Mucosa of descending colon (tissue), 3 donors: ENCODE data around the gene VN1R2. TPM values are rescaled to one million over a fixed set of nuclear protein-coding genes. Genes with fewer than 3 reads are reported as not detected.
"Not testable (repeated sequence)": the region's sequence is repeated elsewhere in the genome, so short reads cannot be mapped to it uniquely, and the experiment has no call there.

Source experiments
- ATAC-seq: fragments of 200-7000 bp; cut with Tn5 transposase; one replicate; pipeline ENCODE4 v1.9.1; 2020; ENCODE audit warnings: mild to moderate bottlenecking, moderate library complexity
- DNase-seq, 3 donors: peaks; one replicate each; pipeline ENCODE4 v3.0.0-alpha.2; 2020
- H3K36me3 ChIP-seq: fragments of 200-600 bp; one replicate; pipeline ENCODE4 v1.8.0; 2021; ENCODE audit warnings: low read depth, mild to moderate bottlenecking
- H3K4me1 ChIP-seq: fragments of 200-600 bp; one replicate; pipeline ENCODE4 v1.8.0; 2021; ENCODE audit warnings: low read depth, mild to moderate bottlenecking
- H3K4me3 ChIP-seq: fragments of 200-600 bp; one replicate; pipeline ENCODE4 v1.8.0; 2021; ENCODE audit warnings: mild to moderate bottlenecking
- H3K9me3 ChIP-seq: fragments of 200-600 bp; one replicate; pipeline ENCODE4 v1.8.0; 2021; ENCODE audit warnings: mild to moderate bottlenecking
- CTCF ChIP-seq: fragments of 200-600 bp; IDR thresholded peaks from one replicate; pipeline ENCODE4 v1.8.0; 2022; ENCODE audit warnings: antibody characterized with exemption, mild to moderate bottlenecking
- intact Hi-C, 2 donors: fragments of 100-400 bp; cut with DNase I in 1 of 2; cut with micrococcal nuclease in 1 of 2; formaldehyde crosslinking; loops; one replicate each; pipeline versions ENCODE4 v1.11.0 to v1.11.1; 2022; cut with DNase I, micrococcal nuclease
- total RNA-seq, 3 donors: library from RNA; stranded (reverse); fragmentation: NEBNext Ultra II Directional in 2 of 3; extraction: Animal tissue kit (Norgen Biotek cat#: 25700) in 2 of 3; gene quantifications; one replicate each; pipeline versions ENCODE4 v1.2.1 to v1.2.4, GENCODE V29; 2021 to 2023
- donor health status: DM: no; HTN: no; CAD: no; lungs with moderate emphysema.
- donor health status: DM: no; HTN: no; CAD: no.
- donor health status: DM: no; HTN: yes; CAD: no.

VN1R2 gene
- total RNA-seq, 3 donors from 2014 or later, result not detected

GRCh38 chr19:53246498-53246897 is 11.6 kb upstream of the VN1R2 start:
- Histone ChIP-seq H3K4me1 (no peaks in the 10 kb centered on the region), H3K4me3 (no peak overlapping the region), H3K36me3 (peaks cover 4% of the 10 kb centered on the region), H3K9me3 (peaks cover 95% of the 10 kb centered on the region)
- DNase-seq, result no peak
- intact Hi-C loops, result no loop called here
- TF ChIP-seq CTCF, result no peak
- ATAC-seq, result no peak

GRCh38 chr19:53254411-53255341 is 3.4 kb upstream of the VN1R2 start, which contains the start of gene ZNF677:
Gene ZNF677 (minus strand): TSS chr19:53254873. CDS start chr19:53251550, 3,323 bp downstream.
- intact Hi-C loops, result no loop called here
- Histone ChIP-seq H3K4me3 (peak within 1 kb of the TSS; percentile 48), H3K4me1 (no peaks in the 10 kb centered on the region), H3K9me3 (peaks cover 59% of the 10 kb centered on the region), H3K36me3 (no peaks in the 10 kb centered on the region)
- no peak for TF ChIP-seq CTCF
- DNase-seq (peak; percentile 79 to 91 (median 89)), ATAC-seq (peak; percentile 100)

GRCh38 chr19:53267623-53268022 is 9.5 kb downstream of the VN1R2 start, which contains the start of gene VN1R4:
Gene VN1R4 (minus strand): TSS chr19:53267723. CDS start chr19:53267665, 58 bp downstream.
- peaks cover 18% of the 10 kb centered on the region for H3K9me3 ChIP-seq
- intact Hi-C loops, H3K36me3 ChIP-seq, DNase-seq, H3K4me3 ChIP-seq, ATAC-seq, H3K4me1 ChIP-seq: not testable (repeated sequence)

GRCh38 chr19:53269861-53270260 is 11.8 kb downstream of the VN1R2 start:
- peaks cover 18% of the 10 kb centered on the region for H3K9me3 ChIP-seq
- H3K4me3 ChIP-seq, DNase-seq, ATAC-seq, intact Hi-C loops, H3K4me1 ChIP-seq, H3K36me3 ChIP-seq: not testable (repeated sequence)

GRCh38 chr19:53272044-53272443 is 14.0 kb downstream of the VN1R2 start:
- DNase-seq, result no peak
- no peaks in the 10 kb centered on the region for H3K4me1 ChIP-seq
- no peak for TF ChIP-seq CTCF
- H3K4me3 ChIP-seq, result no peak overlapping the region
- H3K36me3 ChIP-seq, result no peaks in the 10 kb centered on the region
- no peak for ATAC-seq
- peaks cover 9% of the 10 kb centered on the region for H3K9me3 ChIP-seq
- intact Hi-C loops, result no loop called here

- H3K4me1 ChIP-seq, result no peaks in the 10 kb centered on the region
- H3K4me3 ChIP-seq, result no peak overlapping the region
- no peak for ATAC-seq
- no peak for TF ChIP-seq CTCF
- peaks cover 16% of the 10 kb centered on the region for H3K9me3 ChIP-seq
- H3K36me3 ChIP-seq, result no peaks in the 10 kb centered on the region
- intact Hi-C loops, result no loop called here
- DNase-seq, result no peak
Measured at GRCh38 chr19:53275480-53275879, 17.4 kb downstream of the VN1R2 start.

GRCh38 chr19:53281947-53282346 is 23.9 kb downstream of the VN1R2 start:
- H3K4me3 ChIP-seq, ATAC-seq, H3K4me1 ChIP-seq, H3K36me3 ChIP-seq, intact Hi-C loops: not testable (repeated sequence)
- peak in 1 of 3 donors; percentile 20 for DNase-seq
- peaks cover 20% of the 10 kb centered on the region for H3K9me3 ChIP-seq
